Measurements from ENCODE around the gene TMEM178A.
"Not testable (repeated sequence)": the region's sequence is repeated elsewhere in the genome, so short reads cannot be mapped to it uniquely, and the experiment has no call there.

The TMEM178A gene

DNA sequence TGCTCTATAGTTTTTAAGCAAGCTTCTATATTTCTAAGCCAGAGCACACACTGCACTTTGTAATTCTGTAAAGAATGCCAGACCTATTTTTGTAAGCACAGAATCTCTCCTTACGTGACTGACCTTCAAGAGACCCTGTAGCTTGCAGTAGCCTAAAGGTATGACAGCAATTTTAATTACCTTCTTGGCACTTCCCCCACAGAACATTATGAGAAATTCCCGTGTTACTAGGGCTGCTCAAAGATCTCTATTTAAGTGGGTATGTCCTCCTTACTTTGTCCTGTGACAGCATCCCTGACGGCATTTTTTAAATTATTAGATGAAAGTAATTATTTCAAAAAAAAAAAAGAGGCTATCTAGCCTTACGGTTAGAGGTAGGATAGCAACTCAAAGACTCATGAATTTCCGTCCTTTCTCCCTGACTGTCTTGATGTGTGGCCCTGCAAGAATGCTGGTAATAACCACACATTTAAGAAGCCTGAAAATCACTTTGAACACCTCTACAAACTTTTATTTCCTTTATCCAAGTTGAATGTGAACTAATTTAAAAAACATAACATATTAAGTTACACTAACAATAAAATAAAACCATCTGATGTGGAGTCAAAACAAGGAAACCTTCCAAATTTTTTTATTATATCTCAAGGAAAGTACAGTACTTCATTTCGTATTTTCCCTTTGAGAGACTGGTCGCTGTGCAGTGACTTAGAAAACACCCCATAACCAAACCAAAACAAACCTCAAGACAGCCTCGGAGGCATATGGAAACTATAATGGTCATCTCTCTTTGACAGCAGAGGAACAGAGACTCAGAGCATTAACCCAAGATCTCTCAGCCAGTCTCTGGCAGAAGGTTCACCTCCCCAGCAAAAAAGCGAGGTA lies 58.5 kb downstream of the TMEM178A start:
- H3K36me3 ChIP-seq (ENCODE audit: control insufficient read depth, low read length), result no peaks in the 10 kb centered on the region
- no peak overlapping the region for H3K27ac ChIP-seq (ENCODE audit: low read depth, low read length)
- H3K4me3 ChIP-seq (ENCODE audit: low read length), result no peak overlapping the region
- H3K27me3 ChIP-seq (ENCODE audit: control insufficient read depth, low read length), result peaks cover 17% of the 10 kb centered on the region
- no peaks in the 10 kb centered on the region for H3F3A ChIP-seq (ENCODE audit: control insufficient read depth, insufficient read depth)
- no peaks in the 10 kb centered on the region for H3K9me2 ChIP-seq (replicated peaks; ENCODE audit: control insufficient read depth, low read length)
- H3K4me1 ChIP-seq (ENCODE audit: control insufficient read depth, low read length), result peaks cover 10% of the 10 kb centered on the region
- H3K79me2 ChIP-seq (ENCODE audit: control insufficient read depth, low read length), result no peaks in the 10 kb centered on the region
- no peaks in the 10 kb centered on the region for H3K9me3 ChIP-seq (ENCODE audit: control insufficient read depth, insufficient read depth, low read length)
- TF ChIP-seq EZH2phosphoT487 (IDR thresholded peaks at IDR 0.05; ENCODE audit: borderline replicate concordance, low read length), result no peak
- TF ChIP-seq, protein P1, sequence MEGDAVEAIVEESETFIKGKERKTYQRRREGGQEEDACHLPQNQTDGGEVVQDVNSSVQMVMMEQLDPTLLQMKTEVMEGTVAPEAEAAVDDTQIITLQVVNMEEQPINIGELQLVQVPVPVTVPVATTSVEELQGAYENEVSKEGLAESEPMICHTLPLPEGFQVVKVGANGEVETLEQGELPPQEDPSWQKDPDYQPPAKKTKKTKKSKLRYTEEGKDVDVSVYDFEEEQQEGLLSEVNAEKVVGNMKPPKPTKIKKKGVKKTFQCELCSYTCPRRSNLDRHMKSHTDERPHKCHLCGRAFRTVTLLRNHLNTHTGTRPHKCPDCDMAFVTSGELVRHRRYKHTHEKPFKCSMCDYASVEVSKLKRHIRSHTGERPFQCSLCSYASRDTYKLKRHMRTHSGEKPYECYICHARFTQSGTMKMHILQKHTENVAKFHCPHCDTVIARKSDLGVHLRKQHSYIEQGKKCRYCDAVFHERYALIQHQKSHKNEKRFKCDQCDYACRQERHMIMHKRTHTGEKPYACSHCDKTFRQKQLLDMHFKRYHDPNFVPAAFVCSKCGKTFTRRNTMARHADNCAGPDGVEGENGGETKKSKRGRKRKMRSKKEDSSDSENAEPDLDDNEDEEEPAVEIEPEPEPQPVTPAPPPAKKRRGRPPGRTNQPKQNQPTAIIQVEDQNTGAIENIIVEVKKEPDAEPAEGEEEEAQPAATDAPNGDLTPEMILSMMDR (IDR thresholded peaks at IDR 0.05; ENCODE audit: low read depth, low read length, poor library complexity, severe bottlenecking), result no peak
- no peak overlapping the region for H3K4me2 ChIP-seq (ENCODE audit: low read length)
- H4K20me1 ChIP-seq (ENCODE audit: control insufficient read depth, insufficient read depth, low read depth, low read length), result no peaks in the 10 kb centered on the region

DNA sequence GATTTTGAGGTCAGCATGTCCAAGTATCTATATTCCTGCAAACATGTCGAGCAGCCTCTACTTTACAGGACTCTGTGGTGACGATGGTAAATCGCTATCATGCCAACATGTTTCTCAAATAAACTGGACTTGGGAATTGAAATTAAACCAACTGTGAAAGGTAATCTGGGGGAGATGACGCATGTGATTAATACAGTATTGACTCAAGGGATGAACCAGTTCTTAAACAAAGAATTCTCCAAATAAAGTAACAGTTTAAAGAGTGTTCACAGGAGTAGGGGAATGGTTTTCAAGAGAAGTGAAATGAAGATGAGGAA lies 59.1 kb downstream of the TMEM178A start:
- H3K4me3 ChIP-seq (ENCODE audit: low read length), result no peak overlapping the region
- no peaks in the 10 kb centered on the region for H4K20me1 ChIP-seq (ENCODE audit: control insufficient read depth, insufficient read depth, low read depth, low read length)
- TF ChIP-seq, protein P1 (IDR thresholded peaks at IDR 0.05; ENCODE audit: low read depth, low read length, poor library complexity, severe bottlenecking), result no peak
- no peak for TF ChIP-seq EZH2phosphoT487 (IDR thresholded peaks at IDR 0.05; ENCODE audit: borderline replicate concordance, low read length)
- H3K4me2 ChIP-seq (ENCODE audit: low read length), result no peak overlapping the region
- no peaks in the 10 kb centered on the region for H3K79me2 ChIP-seq (ENCODE audit: control insufficient read depth, low read length)
- H3K36me3 ChIP-seq (ENCODE audit: control insufficient read depth, low read length), result no peaks in the 10 kb centered on the region
- H3K9me3 ChIP-seq (ENCODE audit: control insufficient read depth, insufficient read depth, low read length), result no peaks in the 10 kb centered on the region
- H3K4me1 ChIP-seq (ENCODE audit: control insufficient read depth, low read length), result peaks cover 10% of the 10 kb centered on the region
- H3K27me3 ChIP-seq (ENCODE audit: control insufficient read depth, low read length), result peaks cover 17% of the 10 kb centered on the region
- H3K27ac ChIP-seq (ENCODE audit: low read depth, low read length), result no peak overlapping the region
- no peaks in the 10 kb centered on the region for H3K9me2 ChIP-seq (replicated peaks; ENCODE audit: control insufficient read depth, low read length)
- H3F3A ChIP-seq (ENCODE audit: control insufficient read depth, insufficient read depth), result no peaks in the 10 kb centered on the region

DNA sequence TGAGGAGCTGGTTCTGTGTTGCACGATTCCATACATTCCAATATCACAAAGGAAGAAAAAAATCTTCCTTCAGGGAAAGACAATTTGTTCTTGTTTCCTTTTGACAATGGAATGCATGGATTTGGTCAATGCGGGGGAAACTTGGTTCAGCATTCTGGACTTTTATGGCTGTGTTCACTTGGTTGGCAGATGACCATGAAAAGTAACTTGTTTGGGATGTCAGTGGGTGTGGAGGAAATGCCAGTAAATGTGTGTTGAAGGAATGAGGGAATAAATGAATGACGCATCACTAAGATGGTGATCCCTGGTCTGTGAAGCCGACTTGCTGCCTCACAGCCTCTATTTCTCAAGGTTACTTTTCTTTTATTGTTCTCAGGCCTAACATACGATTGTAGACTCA lies 59.7 kb downstream of the TMEM178A start:
- Histone ChIP-seq H4K20me1 (ENCODE audit: control insufficient read depth, insufficient read depth, low read depth, low read length) (no peaks in the 10 kb centered on the region), H3K79me2 (ENCODE audit: control insufficient read depth, low read length) (no peaks in the 10 kb centered on the region), H3K27me3 (ENCODE audit: control insufficient read depth, low read length) (peaks cover 17% of the 10 kb centered on the region), H3K9me3 (ENCODE audit: control insufficient read depth, insufficient read depth, low read length) (no peaks in the 10 kb centered on the region), H3K4me2 (ENCODE audit: low read length) (no peak overlapping the region), H3K36me3 (ENCODE audit: control insufficient read depth, low read length) (no peaks in the 10 kb centered on the region), H3K4me3 (ENCODE audit: low read length) (no peak overlapping the region), H3K27ac (ENCODE audit: low read depth, low read length) (no peak overlapping the region), H3K9me2 (replicated peaks; ENCODE audit: control insufficient read depth, low read length) (no peaks in the 10 kb centered on the region), H3K4me1 (ENCODE audit: control insufficient read depth, low read length) (peaks cover 10% of the 10 kb centered on the region), H3F3A (ENCODE audit: control insufficient read depth, insufficient read depth) (no peaks in the 10 kb centered on the region)
- no peak for TF ChIP-seq EZH2phosphoT487 (IDR thresholded peaks at IDR 0.05; ENCODE audit: borderline replicate concordance, low read length)
- TF ChIP-seq, protein P1 (IDR thresholded peaks at IDR 0.05; ENCODE audit: low read depth, low read length, poor library complexity, severe bottlenecking), result no peak

DNA sequence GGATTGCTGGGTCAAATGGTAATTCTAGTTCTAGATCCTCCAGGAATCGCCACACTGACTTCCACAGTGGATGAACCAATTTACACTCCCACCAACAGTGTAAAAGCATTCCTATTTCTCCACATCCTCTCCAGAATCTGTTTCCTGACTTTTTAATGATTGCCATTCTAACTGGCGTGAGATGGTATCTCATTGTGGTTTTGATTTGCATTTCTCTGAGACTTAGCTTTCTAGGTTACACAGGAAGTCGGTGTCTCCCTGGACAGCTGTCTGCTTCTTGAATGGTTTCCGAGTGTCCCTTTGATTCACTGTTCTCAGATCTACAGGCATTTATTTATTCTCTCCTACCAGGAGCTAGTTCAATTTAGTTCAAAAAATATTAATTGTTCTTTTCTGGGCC lies 62.4 kb downstream of the TMEM178A start:
- not testable (repeated sequence) for H3K4me2 ChIP-seq (ENCODE audit: low read length); H3K27ac ChIP-seq (ENCODE audit: low read depth, low read length); H3K36me3 ChIP-seq (ENCODE audit: control insufficient read depth, low read length); H3K9me2 ChIP-seq (replicated peaks; ENCODE audit: control insufficient read depth, low read length); H3K9me3 ChIP-seq (ENCODE audit: control insufficient read depth, insufficient read depth, low read length); H4K20me1 ChIP-seq (ENCODE audit: control insufficient read depth, insufficient read depth, low read depth, low read length); H3K4me3 ChIP-seq (ENCODE audit: low read length); H3F3A ChIP-seq (ENCODE audit: control insufficient read depth, insufficient read depth); H3K79me2 ChIP-seq (ENCODE audit: control insufficient read depth, low read length)
- H3K27me3 ChIP-seq (ENCODE audit: control insufficient read depth, low read length), result peaks cover 12% of the 10 kb centered on the region
- peaks cover 10% of the 10 kb centered on the region for H3K4me1 ChIP-seq (ENCODE audit: control insufficient read depth, low read length)
